ENCODE results near the gene ASXL1.

ASXL1 gene

GRCh38 chr20:32433311-32434021, 75.3 kb downstream of the ASXL1 start:
- no peak for TF ChIP-seq CTCF (IDR thresholded peaks at IDR 0.05; ENCODE audit: insufficient read depth, low read depth, low read length, missing control alignments)
- no peak overlapping the region for H3K4me3 ChIP-seq (ENCODE audit: low read depth, low read length)
- no peak for DNase-seq (ENCODE audit: low read depth)

- no peak overlapping the region for H3K4me3 ChIP-seq (ENCODE audit: low read depth, low read length)
- TF ChIP-seq CTCF (IDR thresholded peaks at IDR 0.05; ENCODE audit: insufficient read depth, low read depth, low read length, missing control alignments) = no peak
- DNase-seq (ENCODE audit: low read depth) = no peak
Measured at GRCh38 chr20:32434434-32434833, 76.3 kb downstream of the ASXL1 start.

GRCh38 chr20:32435449-32436107, 77.4 kb downstream of the ASXL1 start:
- no peak overlapping the region for H3K4me3 ChIP-seq (ENCODE audit: low read depth, low read length)
- TF ChIP-seq CTCF (IDR thresholded peaks at IDR 0.05; ENCODE audit: insufficient read depth, low read depth, low read length, missing control alignments) = no peak
- DNase-seq (ENCODE audit: low read depth) = no peak

- no peak for TF ChIP-seq CTCF (IDR thresholded peaks at IDR 0.05; ENCODE audit: insufficient read depth, low read depth, low read length, missing control alignments)
- H3K4me3 ChIP-seq (ENCODE audit: low read depth, low read length) = no peak overlapping the region
- DNase-seq (ENCODE audit: low read depth) = no peak
Measured at GRCh38 chr20:32436142-32436861, 78.2 kb downstream of the ASXL1 start.

GRCh38 chr20:32436968-32437367, 78.8 kb downstream of the ASXL1 start:
- no peak overlapping the region for H3K4me3 ChIP-seq (ENCODE audit: low read depth, low read length)
- DNase-seq (ENCODE audit: low read depth) = no peak
- no peak for TF ChIP-seq CTCF (IDR thresholded peaks at IDR 0.05; ENCODE audit: insufficient read depth, low read depth, low read length, missing control alignments)

GRCh38 chr20:32437391-32438074, 79.4 kb downstream of the ASXL1 start:
- DNase-seq (ENCODE audit: low read depth) = no peak
- TF ChIP-seq CTCF (IDR thresholded peaks at IDR 0.05; ENCODE audit: insufficient read depth, low read depth, low read length, missing control alignments) = peak; percentile 16
- no peak overlapping the region for H3K4me3 ChIP-seq (ENCODE audit: low read depth, low read length)
